GM19043 (cell line): ENCODE measurements around the gene CHAT.
"Not testable (repeated sequence)": the region's sequence is repeated elsewhere in the genome, so short reads cannot be mapped to it uniquely, and the experiment has no call there.

Source experiments
- ATAC-seq: cut with Tn5 transposase; IDR thresholded peaks from one replicate; pipeline ENCODE4 v1.9.1; 2021; ENCODE audit warnings: low read depth; ENCODE audit not compliant: unreplicated experiment

Gene CHAT

DNA sequence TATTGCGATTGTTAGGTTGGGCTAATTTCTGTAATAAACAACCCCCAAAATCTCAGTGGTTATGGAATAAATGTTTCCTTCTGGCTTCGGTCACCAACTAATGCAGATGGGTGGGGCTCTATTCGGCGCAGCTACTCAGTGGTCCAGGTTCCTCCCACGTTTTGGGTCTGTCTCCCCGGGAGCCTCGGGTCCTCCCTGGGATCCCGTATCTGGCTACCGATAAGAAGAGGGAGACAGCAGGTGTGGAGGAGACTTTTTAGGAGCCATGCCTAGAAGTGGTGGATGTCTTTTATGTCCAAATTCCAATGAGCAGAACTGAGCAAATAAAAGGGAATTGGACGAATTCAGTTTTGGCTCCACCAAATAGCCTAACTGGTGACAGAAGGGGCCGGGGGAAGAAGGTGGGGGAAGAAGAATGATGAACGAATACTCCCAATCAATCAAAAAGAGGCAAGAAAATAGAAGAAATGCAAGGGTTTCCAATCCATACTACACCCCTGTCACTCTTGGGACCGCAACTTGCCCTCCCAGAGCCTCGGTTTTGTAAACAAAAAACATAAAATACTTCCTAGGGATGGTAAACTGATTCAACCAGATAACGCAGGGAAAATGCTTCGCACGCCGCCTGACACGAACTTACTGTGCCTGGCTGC lies 65.1 kb downstream of the CHAT start:
- ATAC-seq: no peak

DNA sequence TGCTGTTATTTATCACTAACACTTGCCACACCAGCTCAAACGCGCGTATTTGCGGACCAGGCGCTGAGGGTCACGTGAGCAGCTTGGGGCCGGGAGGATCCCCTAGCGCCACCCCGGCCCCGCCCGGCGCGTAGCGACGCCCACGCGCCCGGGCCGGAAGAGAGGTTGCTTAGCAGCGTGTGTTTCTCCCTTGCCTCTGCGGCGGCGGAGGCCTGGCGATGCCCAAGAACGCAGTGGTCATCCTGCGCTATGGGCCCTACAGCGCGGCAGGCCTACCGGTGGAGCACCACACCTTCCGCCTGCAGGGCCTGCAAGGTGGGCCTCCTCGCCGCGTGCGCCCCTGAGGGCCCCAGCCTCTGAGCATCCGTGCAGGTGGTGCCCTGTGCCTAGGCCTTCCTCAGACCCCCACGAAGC lies 65.7 kb downstream of the CHAT start, which contains the start of gene C10orf53:
Gene C10orf53, plus strand, starts transcription at position 172 of the 414 bp plus-strand sequence. Its CDS starts 47 bp downstream, at position 219.
- ATAC-seq: peak; percentile 51

DNA sequence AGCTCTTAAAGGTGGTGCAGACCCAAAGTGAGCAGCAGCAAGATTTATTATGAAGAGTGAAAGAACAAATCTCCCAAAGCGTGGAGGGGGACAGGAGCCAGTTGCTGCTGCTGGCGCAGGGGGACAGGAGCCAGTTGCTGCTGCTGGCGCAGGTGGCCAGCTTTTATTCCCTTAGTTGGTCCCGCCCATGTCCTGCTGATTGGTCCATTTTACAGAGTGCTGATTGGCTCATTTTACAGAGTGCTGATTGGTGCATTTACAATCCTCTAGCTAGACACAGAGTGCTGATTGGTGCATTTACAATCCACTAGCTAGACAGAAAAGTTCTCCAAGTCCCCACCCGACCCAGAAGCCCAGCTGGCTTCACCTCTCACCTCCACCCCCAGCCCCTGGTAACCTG lies 68.6 kb downstream of the CHAT start:
- ATAC-seq: not testable (repeated sequence)

DNA sequence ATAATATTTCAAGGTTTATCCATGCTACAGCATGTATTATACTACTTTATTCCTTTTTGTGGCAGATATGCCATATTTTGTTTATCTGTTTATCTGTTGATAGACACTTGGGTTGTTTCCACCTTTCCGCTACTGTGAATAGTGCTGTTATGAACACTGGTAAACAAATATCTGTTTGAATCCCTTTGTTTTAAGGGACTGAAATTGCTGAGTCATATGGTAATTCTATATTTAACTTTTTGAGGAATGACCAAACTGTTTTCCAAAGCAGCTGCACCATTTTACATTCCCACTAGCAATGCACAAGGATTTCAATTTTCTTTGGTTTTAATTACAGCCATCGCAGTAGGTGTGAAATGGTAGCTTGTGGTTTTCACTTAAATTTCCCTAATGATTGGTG lies 69.0 kb downstream of the CHAT start:
- ATAC-seq: no peak

DNA sequence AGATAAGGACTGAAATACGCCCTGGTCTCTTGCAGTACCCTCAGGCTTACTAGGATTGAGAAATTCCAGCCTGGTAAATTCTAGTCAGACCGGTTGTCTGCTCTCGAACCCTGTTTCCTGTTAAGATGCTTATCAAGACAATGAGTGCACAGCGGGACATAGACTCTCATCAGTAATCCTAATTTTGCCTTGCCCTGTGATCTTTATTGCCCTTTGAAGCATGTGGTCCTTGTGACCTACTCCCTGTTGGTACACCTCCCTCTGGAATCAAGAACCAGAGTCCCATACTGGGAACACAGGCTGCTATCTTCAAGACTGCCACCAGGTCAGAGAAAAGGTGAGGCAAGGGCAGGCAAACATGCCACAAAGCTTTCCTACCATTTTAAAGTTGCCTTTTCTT lies 72.8 kb downstream of the CHAT start:
- no peak for ATAC-seq

DNA sequence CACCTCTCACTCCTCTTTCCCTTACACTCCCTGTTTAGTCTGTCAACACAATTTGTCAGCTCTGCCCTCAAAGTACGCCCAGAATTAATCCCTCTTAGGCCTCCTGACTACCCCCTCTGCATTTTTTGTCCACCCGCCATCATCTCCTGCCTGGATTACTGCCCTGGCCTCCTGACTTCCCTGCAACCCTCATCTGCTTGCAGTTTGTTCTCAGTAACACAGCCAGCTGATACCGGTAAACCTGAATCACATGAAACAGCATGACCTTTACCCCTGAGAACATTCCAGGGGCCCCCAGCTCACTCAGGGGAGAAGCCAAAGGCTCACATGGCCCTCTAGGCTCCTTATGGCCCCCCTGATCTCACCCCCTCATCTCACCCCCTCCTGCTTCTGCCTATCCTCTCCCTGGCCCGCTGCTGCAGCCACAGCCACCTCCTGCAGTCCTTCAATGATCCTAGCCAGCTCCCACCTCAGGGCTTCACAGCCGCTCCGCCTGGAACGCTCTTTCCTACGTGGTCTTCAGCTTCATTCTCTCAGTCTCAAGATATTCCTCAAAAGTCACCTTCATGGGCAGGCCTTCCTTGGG lies 74.5 kb downstream of the CHAT start:
- no peak for ATAC-seq

DNA sequence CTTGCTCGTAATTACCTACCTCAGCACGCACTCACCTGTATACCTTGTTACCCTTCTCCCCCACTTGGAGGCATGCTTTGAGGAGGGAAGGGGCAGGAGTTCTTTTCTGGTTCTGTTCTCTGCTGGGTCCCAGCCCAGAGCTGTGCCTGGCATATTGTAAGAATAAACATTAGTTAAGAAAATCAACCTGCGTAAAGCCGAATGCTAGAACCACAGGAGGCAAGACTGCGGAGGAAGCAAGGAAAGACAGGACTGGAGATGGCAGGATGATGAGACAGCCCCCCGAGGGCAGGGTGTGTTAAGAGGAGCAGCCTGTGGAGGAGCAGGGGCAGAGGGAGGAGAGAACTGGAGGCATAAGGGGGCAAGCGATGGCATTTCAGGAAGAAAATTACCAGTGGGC lies 75.1 kb downstream of the CHAT start:
- no peak for ATAC-seq

DNA sequence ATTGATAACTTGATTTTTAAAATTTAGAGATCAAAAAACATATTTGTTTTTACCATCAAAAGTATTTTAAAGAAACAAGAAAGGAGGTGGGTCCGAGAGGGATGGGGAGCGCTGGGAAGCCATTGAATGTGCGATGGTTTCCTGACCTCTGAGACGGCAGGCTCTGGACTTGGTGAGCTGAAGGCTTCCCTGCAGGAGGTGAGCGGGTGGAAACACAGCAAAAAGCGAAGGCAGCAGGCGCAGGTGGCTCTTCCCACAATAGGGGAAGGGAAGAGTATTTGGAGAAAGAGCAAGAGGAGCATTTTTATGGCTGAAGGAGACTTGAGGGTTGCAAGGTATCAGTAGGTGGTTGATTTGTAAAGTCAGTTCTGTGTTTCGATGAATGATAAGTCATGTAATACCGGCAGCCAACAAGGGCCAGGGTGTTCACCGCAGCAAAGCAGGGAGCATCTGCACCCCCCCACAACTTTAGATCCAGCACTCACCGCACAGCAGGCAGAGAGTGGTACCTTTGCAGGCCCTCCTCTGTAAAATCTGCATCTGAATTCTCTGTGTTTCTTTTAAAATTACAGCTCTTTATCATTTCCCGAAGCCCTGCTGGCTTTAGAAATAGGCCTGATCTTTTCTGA lies 76.2 kb downstream of the CHAT start:
- no peak for ATAC-seq

DNA sequence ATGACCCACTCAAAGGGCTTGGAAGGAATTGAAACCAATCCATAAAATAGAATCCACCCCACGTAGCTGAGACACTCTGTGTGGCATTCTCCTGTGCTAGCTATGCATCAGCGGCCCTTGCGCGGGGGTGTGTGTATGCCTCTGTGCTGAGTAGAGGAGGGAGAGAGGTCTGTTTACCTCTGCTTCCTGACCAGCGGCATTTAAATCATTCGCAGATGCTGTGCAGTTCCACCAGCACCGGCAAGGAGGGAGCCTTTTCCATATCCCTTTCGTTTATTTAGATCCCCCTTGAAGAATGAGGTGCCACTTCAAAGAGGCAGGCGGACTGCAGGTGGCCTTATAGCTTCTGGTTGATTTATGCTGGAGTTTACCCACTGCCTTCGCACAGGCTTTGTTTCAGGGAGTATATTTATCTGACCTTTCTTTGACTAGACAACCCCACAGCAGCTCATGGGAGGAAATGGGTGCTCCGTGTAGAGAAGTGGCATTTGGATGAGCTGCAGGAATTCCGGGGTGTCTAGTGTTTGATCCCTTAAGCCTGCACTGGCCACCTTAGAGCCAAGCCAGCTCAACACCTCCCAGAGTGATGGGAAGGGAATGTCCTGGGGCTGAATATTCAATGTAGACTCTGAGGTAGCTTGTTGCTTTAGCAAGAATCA lies 77.0 kb downstream of the CHAT start:
- ATAC-seq: no peak

DNA sequence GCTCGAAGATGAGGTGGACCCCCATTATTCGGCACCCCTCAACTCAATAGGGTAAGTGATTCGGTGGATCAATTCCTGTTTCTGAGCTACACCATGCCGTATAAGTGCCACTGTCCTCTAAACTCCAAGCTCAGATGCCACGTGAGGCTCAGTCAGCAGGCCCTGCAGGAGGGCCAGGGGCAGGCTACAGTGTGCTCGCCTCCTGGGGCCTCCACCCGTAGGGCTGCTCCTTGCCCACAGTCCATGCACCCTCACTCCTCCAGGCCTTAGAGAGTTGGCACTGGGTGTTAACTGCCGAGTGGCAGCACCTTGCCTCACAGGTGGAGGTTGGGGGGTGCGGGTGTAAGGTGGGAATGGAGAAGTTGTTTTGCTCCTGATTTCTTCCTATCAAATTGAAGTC lies 77.8 kb downstream of the CHAT start:
- ATAC-seq: no peak

DNA sequence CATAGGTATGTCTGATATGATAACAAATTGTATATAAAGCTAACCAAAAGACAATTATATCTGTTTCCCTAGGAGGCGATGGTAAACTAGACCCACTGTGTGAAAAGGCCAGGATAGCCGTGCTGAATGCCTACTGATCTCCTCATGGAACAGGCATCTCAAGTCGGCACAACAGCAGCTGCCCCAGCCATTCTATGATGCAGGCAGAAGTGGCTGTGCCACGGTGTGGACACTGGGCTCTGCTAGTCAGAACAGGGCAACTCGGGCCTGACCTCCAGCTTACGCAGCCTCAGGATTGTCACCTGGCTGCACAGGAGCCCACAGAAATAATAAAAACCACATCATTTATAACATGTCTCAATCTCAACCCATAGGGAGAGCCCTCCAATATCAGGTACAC lies 80.6 kb downstream of the CHAT start:
- no peak for ATAC-seq

DNA sequence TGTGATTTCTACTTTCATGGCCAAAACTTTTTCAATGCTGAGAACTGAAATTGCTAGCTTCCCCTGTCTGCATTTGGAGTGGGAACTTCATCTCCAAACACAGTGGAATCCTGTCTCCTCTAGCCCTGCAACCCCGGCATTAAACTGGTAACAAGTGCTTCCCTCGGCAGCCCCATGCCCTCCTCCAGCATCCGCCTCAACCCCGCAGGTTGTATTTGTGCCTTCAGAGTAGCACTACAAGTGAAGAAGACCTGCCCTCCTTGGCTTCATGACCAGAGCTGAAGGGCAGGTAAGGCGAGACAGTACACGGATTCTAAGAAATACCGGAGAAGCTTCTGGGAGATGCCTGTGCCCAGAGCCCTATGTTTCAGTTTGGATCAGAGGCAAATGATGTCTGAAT lies 82.5 kb downstream of the CHAT start:
- no peak for ATAC-seq

DNA sequence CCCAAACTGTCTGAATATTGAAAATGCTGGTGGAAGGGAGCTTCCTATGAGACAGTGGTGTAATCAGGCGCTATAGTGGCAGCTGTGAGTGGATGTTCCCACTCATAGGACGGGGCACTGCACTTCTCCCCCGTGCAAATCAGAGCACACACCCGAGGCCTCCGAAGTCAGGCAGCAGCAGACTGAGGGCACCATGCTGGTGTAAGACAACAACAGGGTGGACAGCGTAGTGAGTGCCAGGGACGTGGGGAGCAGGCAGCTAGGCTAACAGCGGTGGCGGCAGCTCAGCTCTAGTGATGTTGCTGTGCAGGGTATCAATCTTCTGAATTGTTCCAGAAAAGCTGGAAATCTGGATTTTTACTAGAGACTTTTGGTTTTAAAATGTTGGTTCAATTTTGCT lies 84.8 kb downstream of the CHAT start:
- no peak for ATAC-seq

DNA sequence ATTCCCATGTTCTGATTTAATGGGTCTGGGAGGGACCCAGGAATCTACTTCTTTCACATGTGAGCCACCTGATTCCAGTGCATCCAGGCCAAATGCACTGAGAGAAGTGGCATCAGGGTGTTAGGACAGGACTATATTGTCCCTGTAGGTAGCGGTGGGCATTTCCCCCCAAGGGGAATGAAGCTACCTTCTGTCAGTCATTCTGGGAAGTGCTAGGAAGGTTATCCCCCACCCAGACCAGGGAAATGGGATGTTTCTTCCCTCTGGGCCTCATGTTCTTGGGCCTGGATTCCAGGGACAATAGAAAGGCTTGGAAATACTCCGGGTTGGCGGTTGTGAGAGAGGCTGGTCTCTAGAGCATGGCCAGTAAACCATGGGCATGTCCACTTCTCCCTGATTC lies 86.4 kb downstream of the CHAT start:
- no peak for ATAC-seq

DNA sequence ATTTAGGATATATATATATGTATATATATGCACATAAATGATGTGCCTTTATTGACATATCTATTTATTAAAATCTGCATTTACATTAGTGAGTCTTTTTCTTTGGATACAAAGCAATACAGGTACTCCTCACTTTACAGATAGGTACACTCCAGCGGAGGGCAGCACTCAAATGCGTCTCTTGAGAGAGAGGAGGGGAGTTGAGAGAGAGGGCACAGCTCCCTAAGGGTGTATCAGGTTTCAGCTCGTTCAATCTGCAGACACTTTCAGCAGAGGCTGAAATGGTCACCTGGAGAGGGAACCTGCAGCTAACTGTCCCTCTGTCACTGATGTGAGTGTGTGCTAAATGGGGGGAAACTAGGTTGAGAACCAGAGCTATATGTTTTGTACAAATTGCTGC lies 87.2 kb downstream of the CHAT start:
- no peak for ATAC-seq

DNA sequence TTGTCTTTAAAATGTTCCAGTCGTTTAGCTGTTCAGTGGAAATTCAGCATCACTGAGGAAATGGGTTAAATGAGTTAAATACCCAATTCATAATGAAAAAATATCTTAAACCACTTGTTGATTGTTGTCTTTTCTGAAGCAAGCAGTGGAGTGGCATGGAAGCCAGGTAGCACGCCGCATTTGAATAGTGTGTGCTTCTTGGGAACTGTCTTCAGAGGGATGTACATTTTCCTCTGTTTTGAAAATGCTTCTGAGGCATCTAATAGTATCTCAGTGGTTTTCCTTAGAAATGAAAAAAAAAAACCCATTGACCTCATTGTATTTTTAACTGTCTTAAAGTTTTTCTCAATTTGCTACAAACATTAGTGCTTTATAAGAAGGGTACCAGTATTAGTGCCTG lies 93.7 kb downstream of the CHAT start:
- no peak for ATAC-seq

DNA sequence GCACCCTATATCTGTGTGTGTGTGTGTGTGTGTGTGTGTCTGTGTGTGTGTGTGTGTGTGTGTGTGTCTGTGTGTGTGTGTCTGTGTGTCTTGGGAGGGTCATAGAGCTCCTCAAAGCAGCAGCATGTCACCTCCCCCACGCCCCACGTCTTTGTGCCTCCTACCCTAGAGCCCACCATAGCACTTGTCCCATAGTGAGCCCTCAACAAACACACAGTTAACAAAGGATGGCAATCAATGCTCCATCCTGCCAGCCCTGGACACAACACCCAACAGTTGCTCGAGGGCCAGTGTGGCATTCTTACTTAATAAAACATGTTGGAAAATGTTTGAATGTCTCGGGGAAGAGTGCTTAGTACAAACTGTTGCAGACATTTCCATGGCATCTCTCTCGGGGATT lies 96.1 kb downstream of the CHAT start:
- ATAC-seq: no peak

DNA sequence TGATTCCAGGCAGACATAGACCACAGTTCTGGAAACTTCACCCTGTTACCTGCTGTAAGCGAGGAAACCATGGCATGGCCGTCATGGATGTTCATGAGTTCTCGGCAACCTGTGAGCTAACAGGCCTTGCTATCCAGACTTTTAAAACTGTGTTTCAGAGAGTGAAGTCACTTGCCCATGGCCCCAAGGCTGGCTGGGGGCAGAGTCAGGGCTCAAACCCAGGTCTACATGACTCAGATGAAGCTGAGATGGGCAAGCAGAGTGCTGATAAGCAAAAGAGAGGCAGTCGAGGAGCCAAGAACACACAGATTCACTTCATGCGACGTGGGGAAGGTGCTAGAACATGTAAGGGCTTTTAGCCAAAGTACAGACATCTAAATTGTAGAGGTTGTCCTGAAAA lies 97.1 kb downstream of the CHAT start:
- no peak for ATAC-seq

DNA sequence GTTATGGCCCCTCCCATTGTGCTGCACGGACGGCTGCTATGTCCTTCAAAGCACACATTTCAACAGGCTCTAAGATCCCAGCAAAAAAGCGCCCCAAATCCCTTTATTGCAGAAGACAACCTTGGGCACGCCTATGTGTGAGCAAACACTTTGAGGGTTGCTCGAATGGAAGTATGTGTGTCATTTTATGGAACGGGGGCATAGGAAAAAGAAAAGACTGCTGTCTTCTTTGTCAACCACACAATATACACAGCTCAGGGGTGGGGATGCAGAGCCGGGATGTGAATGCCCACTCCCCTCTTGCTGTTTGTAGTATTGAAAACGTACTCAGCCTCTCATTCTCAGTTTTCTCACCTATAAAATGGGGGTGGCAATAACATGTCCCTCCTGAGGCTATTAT lies 97.6 kb downstream of the CHAT start:
- ATAC-seq: no peak

DNA sequence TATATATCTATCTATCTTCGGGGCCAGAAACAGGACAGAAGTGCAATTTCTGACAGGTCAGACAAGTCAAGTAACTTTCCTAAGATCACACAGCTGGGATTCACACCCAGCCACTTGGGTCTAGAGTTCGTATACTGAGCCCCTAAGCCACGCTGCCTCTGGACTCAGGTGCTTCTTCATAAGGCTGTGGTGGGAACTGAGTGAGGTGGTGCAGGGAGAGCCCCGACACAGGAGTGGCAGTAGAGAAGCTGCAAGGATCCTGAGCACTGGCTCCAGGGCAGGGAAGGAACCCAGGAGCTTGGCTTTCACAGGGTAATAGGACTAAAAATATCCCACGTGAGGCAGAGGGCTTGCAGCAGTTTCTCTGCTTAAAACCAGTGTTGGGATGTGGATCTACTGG lies 99.4 kb downstream of the CHAT start:
- no peak for ATAC-seq
